Right kidney (tissue), 1 donor: ENCODE measurements around the gene FBRSL1.
"Not testable (repeated sequence)": the region's sequence is repeated elsewhere in the genome, so short reads cannot be mapped to it uniquely, and the experiment has no call there.

Experiments used
- DNase-seq: peaks from one replicate; pipeline ENCODE4 v3.0.0-alpha.2; 2016

Gene FBRSL1

DNA sequence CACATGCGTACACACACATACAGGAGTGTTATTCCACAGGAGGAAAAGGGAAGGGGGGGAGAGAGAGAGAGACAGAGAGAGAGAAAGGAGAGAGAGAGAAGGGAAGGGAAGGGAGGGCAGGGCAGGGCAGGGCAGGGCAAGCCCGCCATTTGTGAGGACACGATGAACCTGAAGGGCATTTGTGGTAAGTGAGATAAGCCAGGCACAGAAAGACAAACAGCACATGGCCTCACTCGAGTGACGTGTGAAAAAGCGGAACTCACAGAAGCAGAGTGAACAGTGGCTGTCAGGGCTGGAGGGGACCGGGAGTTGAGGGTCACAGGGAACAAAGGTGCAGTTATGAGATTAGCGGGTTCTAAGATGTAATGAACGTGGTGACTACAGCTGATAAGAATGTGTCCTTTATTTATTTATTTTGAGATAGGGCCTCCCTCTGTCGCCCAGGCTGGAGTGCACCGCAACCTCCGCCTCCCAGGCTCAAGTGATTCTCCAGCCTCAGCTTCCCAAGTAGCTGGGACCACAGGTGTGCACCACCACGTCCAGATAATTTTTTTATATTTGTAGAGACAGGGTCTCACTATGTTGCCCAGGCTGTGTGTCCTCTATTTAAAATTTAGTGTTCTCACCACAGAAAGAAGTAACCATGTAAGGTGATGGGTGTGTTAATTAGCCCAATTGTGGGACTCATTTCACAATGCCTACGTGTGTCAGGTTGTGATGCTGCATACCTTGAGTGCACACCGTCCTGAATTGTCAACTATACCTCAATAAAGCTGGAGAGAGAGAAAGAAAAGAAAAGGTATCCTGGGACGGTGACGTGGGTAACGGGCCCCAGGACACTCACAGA lies 18.7 kb upstream of the FBRSL1 start:
- no peak for DNase-seq

DNA sequence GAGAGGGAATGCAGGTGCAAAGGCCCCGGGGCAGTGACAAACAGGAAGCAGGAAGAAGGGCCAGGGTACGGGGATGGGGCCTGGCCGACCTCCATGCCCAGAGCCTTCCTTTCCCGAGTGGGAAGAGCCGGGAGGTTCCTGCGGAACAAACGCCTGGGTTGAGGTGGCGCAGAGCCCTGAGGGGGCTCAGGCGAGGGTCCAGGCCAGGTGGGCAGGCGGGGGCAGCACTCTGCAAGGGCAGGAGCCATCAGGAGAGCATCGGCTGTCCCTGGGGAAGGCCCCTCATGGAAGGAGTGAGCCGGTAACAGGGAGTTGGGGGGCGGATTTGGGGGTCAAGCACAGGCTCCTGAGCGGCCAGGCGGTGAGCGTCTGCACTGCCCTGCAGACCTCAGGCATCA lies 18.1 kb upstream of the FBRSL1 start:
- no peak for DNase-seq

DNA sequence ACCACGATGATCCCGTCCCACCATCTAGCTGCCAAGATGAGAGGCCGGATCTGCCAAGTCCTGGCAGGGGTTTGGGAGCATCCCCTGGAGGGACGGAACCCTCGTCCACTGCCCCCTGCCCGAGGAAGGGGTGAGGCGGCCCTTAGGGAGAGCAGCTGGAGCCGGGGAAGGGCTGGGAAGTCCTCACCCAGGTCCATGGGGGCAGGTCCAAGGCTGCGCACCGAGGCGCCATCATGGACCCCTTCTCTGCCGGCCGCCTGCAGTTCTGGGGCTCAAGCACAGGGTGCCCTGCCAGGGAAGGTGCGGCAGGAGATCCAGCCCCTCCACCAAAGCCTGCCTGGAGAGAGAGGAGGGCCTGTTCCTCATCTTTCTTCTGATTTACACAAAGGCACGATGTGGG lies 17.6 kb upstream of the FBRSL1 start:
- no peak for DNase-seq

- no peak for DNase-seq
These were observed 15.7 kb upstream of the FBRSL1 start for GRCh38 chr12:132474237-132474741.

GRCh38 chr12:132474799-132475303 lies 15.1 kb upstream of the FBRSL1 start:
- DNase-seq = not testable (repeated sequence)

DNA sequence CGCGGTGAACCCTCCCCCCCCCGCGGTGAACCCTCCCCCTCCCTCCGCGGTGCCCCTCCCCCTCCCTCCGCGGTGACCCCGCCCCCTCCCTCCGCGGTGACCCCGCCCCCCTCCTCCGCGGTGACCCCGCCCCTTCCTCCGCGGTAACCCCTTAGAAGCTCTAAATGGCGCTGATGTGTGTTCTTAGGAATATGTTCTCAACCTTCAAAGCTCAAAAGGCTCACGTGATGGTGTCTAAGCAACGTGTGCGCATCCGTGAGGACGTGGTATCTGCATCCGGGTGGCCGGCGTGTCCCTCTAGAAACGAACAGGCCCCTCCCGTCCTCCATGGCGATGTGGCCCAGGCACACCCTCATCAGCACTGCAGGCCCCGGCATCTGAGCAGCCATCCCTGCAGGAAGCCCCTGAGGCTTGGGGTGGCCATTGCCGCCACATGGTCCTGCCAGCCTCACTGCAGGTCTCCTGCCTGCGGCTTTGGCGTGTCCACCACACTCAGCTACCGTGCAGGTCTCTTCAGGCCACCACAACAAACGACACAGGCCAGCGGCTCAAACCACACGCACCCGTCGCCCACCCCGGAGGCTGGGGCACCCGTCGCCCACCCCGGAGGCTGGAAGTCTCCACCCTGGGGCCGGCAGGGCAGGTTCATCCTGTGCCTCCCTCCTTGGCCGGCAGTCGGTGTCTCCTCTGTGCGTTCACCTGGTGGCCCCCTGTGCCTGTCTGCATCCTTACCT lies 14.5 kb upstream of the FBRSL1 start:
- DNase-seq = no peak

GRCh38 chr12:132476038-132476414 lies 13.9 kb upstream of the FBRSL1 start:
- DNase-seq = no peak

- no peak for DNase-seq
These were observed 13.5 kb upstream of the FBRSL1 start for GRCh38 chr12:132476421-132476820.

DNA sequence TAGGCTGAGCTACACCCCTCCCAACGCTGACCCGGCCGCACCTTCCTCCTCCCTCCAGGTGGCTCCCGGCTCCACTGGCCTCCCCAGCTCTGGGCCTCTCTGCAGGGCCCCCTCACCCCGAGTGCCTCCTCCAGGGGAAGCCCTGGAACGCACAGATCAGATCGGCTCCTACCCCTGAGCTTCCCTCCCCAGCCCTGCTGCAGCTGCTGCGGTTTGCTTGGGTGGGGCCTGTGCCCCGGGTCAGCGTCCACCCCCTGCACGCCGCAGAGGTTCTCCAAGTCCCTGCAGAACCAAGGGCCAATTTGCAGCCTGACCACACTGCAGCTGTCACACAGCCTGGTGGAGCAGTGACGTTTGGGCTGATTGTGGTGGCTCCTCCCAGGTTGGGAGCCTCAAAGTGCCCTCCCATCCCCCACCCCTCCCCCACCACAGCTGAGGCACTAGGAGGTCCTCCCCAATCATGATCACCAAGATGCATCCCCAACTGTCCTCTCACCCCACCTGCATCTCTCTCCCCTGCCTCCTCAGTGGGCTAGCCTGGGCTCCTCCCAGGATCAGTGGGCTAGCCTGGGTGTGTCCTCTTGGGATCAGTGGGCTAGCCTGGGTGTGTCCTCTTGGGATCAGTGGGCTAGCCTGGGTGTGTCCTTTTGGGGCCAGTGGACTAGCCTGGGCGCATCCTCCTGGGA lies 12.8 kb upstream of the FBRSL1 start:
- DNase-seq = no peak

DNA sequence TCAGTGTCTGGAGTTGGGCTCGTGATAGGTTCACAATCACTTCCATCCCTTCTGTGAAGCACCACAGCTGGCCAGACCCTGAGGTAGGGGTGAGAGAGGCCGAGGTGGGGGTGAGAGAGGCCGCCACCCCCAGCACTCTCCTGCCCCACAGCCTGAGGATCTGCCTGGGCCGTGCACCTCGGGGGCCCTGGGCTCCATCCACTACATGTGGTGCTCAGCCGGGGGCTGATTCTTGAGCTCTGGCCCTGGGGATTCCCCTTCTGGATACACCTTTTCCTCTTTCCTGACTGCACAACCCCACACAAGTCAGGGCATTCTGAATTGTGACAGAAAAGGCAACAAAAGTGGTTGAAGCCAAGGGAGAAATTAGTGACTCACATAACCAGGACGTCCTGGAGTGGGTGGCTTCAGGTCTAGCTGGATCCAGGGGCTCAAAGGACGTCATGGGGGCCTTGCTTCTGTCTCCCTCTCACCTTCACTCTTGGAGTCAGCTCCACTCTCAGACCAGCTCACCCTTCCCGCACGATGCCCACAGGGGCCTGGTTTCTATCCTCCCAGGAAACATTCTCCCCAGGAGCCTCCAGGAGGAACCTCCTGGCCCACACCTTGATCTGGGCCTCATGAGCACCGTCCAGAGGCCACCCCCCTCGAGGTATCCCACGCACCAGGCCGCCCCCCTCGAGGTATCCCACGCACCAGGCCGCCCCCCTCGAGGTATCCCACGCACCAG lies 12.1 kb upstream of the FBRSL1 start:
- DNase-seq = no peak

DNA sequence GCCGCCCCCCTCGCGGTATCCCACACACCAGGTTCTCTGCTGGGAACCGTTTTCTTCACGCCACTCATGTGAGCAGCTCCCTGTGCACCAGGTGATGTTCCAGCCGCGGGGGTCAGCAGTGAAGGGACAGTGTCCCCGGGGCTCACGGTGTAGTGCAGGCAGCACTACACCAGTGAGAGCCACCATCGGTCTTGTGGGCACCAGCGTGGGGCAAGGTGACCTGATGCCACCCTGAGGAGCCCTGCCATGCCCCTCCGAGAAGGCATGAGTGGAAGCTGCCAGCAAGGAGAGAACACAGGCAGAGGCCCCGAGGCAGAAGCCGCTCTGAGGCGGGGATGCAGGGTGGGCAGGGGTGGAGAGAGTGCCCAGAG lies 11.5 kb upstream of the FBRSL1 start:
- no peak for DNase-seq

DNA sequence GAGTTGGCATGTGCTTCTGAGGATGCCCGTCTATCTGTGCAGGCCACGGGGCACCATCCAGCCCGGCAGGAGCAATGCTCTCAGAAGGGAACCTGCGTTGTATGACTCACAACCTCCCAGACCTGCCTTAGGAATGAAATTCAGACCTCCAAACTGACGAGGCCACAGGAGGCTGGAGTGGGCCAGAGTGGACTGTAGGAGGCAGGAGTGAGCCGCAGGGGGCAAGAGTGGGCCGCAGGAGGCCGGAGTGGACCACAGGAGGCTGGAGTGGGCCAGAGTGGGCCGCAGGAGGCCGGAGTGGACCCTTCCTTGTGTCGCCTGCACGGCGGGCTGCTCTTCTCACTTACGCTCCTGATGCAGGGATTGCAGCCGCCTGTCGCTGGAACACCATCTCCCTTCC lies 11.1 kb upstream of the FBRSL1 start:
- no peak for DNase-seq

GRCh38 chr12:132479291-132479690 lies 10.7 kb upstream of the FBRSL1 start:
- DNase-seq = no peak

- DNase-seq = no peak
These were observed 9.9 kb upstream of the FBRSL1 start for GRCh38 chr12:132479938-132480622.

GRCh38 chr12:132480623-132481132 lies 9.3 kb upstream of the FBRSL1 start:
- no peak for DNase-seq

GRCh38 chr12:132481345-132481744 lies 8.6 kb upstream of the FBRSL1 start:
- DNase-seq = no peak

GRCh38 chr12:132481771-132482745 lies 7.9 kb upstream of the FBRSL1 start:
- no peak for DNase-seq

DNA sequence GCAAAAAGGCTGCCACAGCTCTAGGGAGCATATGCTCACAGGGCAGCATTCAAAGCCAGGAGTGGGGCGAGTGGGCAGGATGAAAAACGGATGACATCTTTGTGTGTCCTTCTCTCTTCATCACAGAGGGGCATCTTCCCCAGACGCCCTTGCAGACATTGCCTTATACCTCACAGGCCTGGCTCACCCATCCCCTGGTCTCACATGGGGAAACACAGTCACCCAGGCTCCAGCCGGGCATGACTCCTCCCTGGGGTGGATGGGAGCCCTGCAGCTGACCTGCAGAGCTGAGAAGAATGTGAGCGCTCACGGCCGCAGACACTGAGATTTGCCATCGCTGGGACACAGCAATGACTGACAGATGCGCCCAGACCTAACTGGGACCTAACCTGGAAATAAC lies 7.2 kb upstream of the FBRSL1 start:
- no peak for DNase-seq

DNA sequence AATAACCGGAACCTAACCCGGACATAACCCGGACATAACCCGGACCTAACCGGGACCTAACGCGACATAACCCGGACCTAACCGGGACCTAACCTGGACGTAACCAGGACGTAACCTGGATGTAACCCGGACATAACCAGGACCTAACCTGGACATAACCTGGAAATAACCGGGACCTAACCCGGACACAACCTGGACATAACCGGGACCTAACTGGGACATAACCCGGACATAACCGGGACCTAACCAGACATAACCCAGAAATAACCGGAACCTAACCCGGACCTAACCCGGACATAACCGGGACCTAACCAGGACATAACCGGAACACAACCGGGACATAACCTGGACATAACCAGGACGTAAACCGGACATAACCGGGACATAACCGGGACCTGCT lies 6.7 kb upstream of the FBRSL1 start:
- no peak for DNase-seq

- no peak for DNase-seq
These were observed 6.3 kb upstream of the FBRSL1 start for GRCh38 chr12:132483612-132484011.
